H9 (cell line): ENCODE data around the gene DCC. TPM values are rescaled to one million over a fixed set of nuclear protein-coding genes. Genes with fewer than 3 reads are reported as not detected.

Source experiments
- DNase-seq: peaks from one replicate; pipeline ENCODE4 v3.0.0-alpha.2; 2017
- H2AFZ ChIP-seq: one replicate; pipeline ENCODE4 v1.6.1; 2013; ENCODE audit warnings: mild to moderate bottlenecking, low read length, control low read depth, moderate library complexity
- H2AK5ac ChIP-seq: 2 replicates; pipeline ENCODE4 v1.6.1; 2013; ENCODE audit warnings: low read length, control low read depth, mixed read lengths; ENCODE audit not compliant: insufficient read length
- H2BK120ac ChIP-seq: one replicate; pipeline ENCODE4 v1.6.1; 2013; ENCODE audit warnings: low read depth, mild to moderate bottlenecking, low read length, control low read depth, inconsistent platforms; ENCODE audit not compliant: poor library complexity, severe bottlenecking
- H2BK12ac ChIP-seq: 2 replicates; pipeline ENCODE4 v1.6.1; 2013; ENCODE audit warnings: low read length, control low read depth, mixed read lengths, low read depth; ENCODE audit not compliant: insufficient read length
- H2BK15ac ChIP-seq: 2 replicates; pipeline ENCODE4 v1.6.1; 2013; ENCODE audit warnings: low read depth, low read length, control low read depth
- H2BK20ac ChIP-seq: one replicate; pipeline ENCODE4 v1.6.1; 2013; ENCODE audit warnings: low read depth, mild to moderate bottlenecking, low read length, control low read depth, inconsistent platforms; ENCODE audit not compliant: poor library complexity, severe bottlenecking
- H2BK5ac ChIP-seq: 2 replicates; pipeline ENCODE4 v1.6.1; 2013; ENCODE audit warnings: low read length, control low read depth, mixed read lengths; ENCODE audit not compliant: insufficient read length
- H3K14ac ChIP-seq: 2 replicates; pipeline ENCODE4 v1.6.1; 2013; ENCODE audit warnings: low read length, control low read depth; ENCODE audit not compliant: insufficient read depth
- H3K18ac ChIP-seq: 2 replicates; pipeline ENCODE4 v1.6.1; 2013; ENCODE audit warnings: low read depth, mild to moderate bottlenecking, mixed read lengths, low read length, control low read depth; ENCODE audit not compliant: insufficient read length
- H3K23ac ChIP-seq: 2 replicates; pipeline ENCODE4 v1.6.1; 2013; ENCODE audit warnings: low read length, control low read depth, mixed read lengths, low read depth; ENCODE audit not compliant: insufficient read length
- H3K23me2 ChIP-seq: 2 replicates; pipeline ENCODE4 v1.6.1; 2013; ENCODE audit warnings: low read depth, mild to moderate bottlenecking, mixed read lengths, low read length, control low read depth; ENCODE audit not compliant: insufficient read length, poor library complexity, severe bottlenecking
- H3K27ac ChIP-seq: 2 replicates; pipeline ENCODE4 v1.5.1; 2013; ENCODE audit warnings: low read length, control low read depth, mixed read lengths, low read depth; ENCODE audit not compliant: insufficient read length
- H3K27me3 ChIP-seq: 2 replicates; pipeline ENCODE4 v1.6.1; 2013; ENCODE audit warnings: low read length, control low read depth, inconsistent platforms; ENCODE audit not compliant: insufficient read depth
- H3K4ac ChIP-seq: 2 replicates; pipeline ENCODE4 v1.6.1; 2013; ENCODE audit warnings: low read depth, mild to moderate bottlenecking, control low read depth, inconsistent platforms, low read length, moderate library complexity
- H3K4me1 ChIP-seq: 2 replicates; pipeline ENCODE4 v1.6.1; 2013; ENCODE audit warnings: low read length, control low read depth, inconsistent platforms; ENCODE audit not compliant: insufficient read depth
- H3K4me2 ChIP-seq: 2 replicates; pipeline ENCODE4 v1.6.1; 2013; ENCODE audit warnings: low read length, control low read depth, mixed read lengths; ENCODE audit not compliant: insufficient read length, insufficient read depth
- H3K56ac ChIP-seq: 2 replicates; pipeline ENCODE4 v1.6.1; 2013; ENCODE audit warnings: low read depth, mild to moderate bottlenecking, mixed read lengths, low read length, control low read depth; ENCODE audit not compliant: insufficient read length
- H3K79me1 ChIP-seq: 2 replicates; pipeline ENCODE4 v1.6.1; 2013; ENCODE audit warnings: low read depth, mild to moderate bottlenecking, moderate library complexity, low read length, control low read depth, inconsistent platforms; ENCODE audit not compliant: insufficient read depth, poor library complexity, severe bottlenecking
- H3K79me2 ChIP-seq: 2 replicates; pipeline ENCODE4 v1.6.1; 2013; ENCODE audit warnings: low read length, control low read depth, inconsistent platforms; ENCODE audit not compliant: insufficient read depth
- H3K9ac ChIP-seq: 2 replicates; pipeline ENCODE4 v1.6.1; 2013; ENCODE audit warnings: low read length, control low read depth, mixed read lengths; ENCODE audit not compliant: insufficient read length; ENCODE audit errors: extremely low read depth
- H3K9me3 ChIP-seq: one replicate; pipeline ENCODE4 v1.6.1; 2013; ENCODE audit warnings: low read depth, low read length, inconsistent platforms; ENCODE audit not compliant: control insufficient read depth
- H3T11ph ChIP-seq: one replicate; pipeline ENCODE4 v1.6.1; 2013; ENCODE audit warnings: mild to moderate bottlenecking, low read length, control low read depth, inconsistent platforms
- H4K20me1 ChIP-seq: one replicate; pipeline ENCODE4 v1.6.1; 2013; ENCODE audit not compliant: control insufficient read depth, insufficient read length, insufficient read depth
- H4K5ac ChIP-seq: 2 replicates; pipeline ENCODE4 v1.6.1; 2013; ENCODE audit warnings: low read depth, mild to moderate bottlenecking, mixed read lengths, low read length, control low read depth; ENCODE audit not compliant: insufficient read length
- H4K8ac ChIP-seq: replicated peaks from 2 replicates; pipeline ENCODE4 v1.6.1; 2013; ENCODE audit warnings: low read length, control low read depth, mixed read lengths, low read depth; ENCODE audit not compliant: insufficient read length
- H4K91ac ChIP-seq: 2 replicates; pipeline ENCODE4 v1.6.1; 2013; ENCODE audit warnings: low read depth, mild to moderate bottlenecking, moderate library complexity, mixed read lengths, low read length, control low read depth; ENCODE audit not compliant: insufficient read length
- H3K27ac Mint-ChIP-seq, 3 experiments: 2 replicates in 2 of 3; 3 replicates in 1 of 3; pipeline ENCODE4 v1.8.0; 2020 to 2021; ENCODE audit warnings: mixed read lengths in 3 of 3, mild to moderate bottlenecking in 1 of 3, moderate library complexity in 1 of 3
- H3K27me3 Mint-ChIP-seq: 2 replicates; pipeline ENCODE4 v1.8.0; 2021; ENCODE audit warnings: low read depth, mild to moderate bottlenecking, moderate library complexity, mixed read lengths
- H3K36me3 Mint-ChIP-seq, 3 experiments: 2 replicates in 2 of 3; 3 replicates in 1 of 3; pipeline ENCODE4 v1.8.0; 2020 to 2021; ENCODE audit warnings: low read depth in 3 of 3, mixed read lengths in 3 of 3; ENCODE audit not compliant: insufficient read depth in 1 of 3
- H3K4me1 Mint-ChIP-seq, 2 experiments: 2 replicates each; pipeline ENCODE4 v1.8.0; 2020; ENCODE audit warnings: mixed read lengths in 2 of 2
- H3K4me3 Mint-ChIP-seq, 2 experiments: 2 replicates in 1 of 2; 3 replicates in 1 of 2; pipeline ENCODE4 v1.8.0; 2020 to 2021; ENCODE audit warnings: mild to moderate bottlenecking in 2 of 2, mixed read lengths in 2 of 2, moderate library complexity in 1 of 2
- H3K9me3 Mint-ChIP-seq, 2 experiments: 2 replicates in 1 of 2; 3 replicates in 1 of 2; pipeline ENCODE4 v1.8.0; 2020; ENCODE audit warnings: mild to moderate bottlenecking in 2 of 2, mixed read lengths in 2 of 2, moderate library complexity in 1 of 2
- CTCF ChIP-seq: fragments of 200-600 bp; sonication (generic); conservative IDR thresholded peaks from 3 replicates; pipeline ENCODE4 v1.8.0; 2021; ENCODE audit warnings: antibody characterized with exemption, mild to moderate bottlenecking
- WGBS: extraction: QIAGEN DNeasy Blood & Tissue Kit; methylation state at CpG from one replicate; pipeline ENCODE4 v1.1.7; 2013; ENCODE audit warnings: missing lambda C conversion rate, low lambda C conversion rate, mixed read lengths; ENCODE audit not compliant: insufficient read length; ENCODE audit errors: extremely low coverage; 5-methylcytosine and 5-hydroxymethylcytosine counted together
- total RNA-seq: library from RNA; stranded (reverse); gene quantifications from 2 replicates; pipeline ENCODE4 v1.2.1, GENCODE V29; 2021

Gene DCC
- total RNA-seq, 1 experiment from 2014 or later: 0.35 TPM

- Histone ChIP-seq H2BK5ac (no peak overlapping the region), H3K27me3 (no peaks in the 10 kb centered on the region), H2BK12ac (no peak overlapping the region), H2AK5ac (no peak overlapping the region), H3K4me2 (no peak overlapping the region), H3K79me1 (no peaks in the 10 kb centered on the region), H3K18ac (no peak overlapping the region), H3K23ac (no peak overlapping the region), H3K56ac (no peak overlapping the region), H3K27ac (no peak overlapping the region), H3K23me2 (no peaks in the 10 kb centered on the region), H2BK15ac (no peak overlapping the region), H4K5ac (no peak overlapping the region), H3T11ph (no peak overlapping the region), H3K9me3 (no peaks in the 10 kb centered on the region), H3K14ac (no peak overlapping the region), H3K79me2 (no peaks in the 10 kb centered on the region), H4K8ac (no peak overlapping the region), H3K9ac (no peak overlapping the region), H2AFZ (no peak overlapping the region), H3K4ac (no peak overlapping the region), H2BK20ac (no peak overlapping the region), H3K4me1 (no peaks in the 10 kb centered on the region), H2BK120ac (no peak overlapping the region), H4K91ac (no peak overlapping the region), H4K20me1 (no peaks in the 10 kb centered on the region)
- H3K36me3 Mint-ChIP-seq: no peaks in the 10 kb centered on the region
- no peaks in the 10 kb centered on the region for H3K27me3 Mint-ChIP-seq
- no peak for DNase-seq
- TF ChIP-seq CTCF: no peak
- no peak overlapping the region for H3K4me3 Mint-ChIP-seq
- peaks cover 0 to 5% of the 10 kb centered on the region in 2 experiments; a peak in 3 of 4 replicates for H3K4me1 Mint-ChIP-seq
- WGBS: no CpG with 5 or more reads among the region's 3 CpGs
- no peaks in the 10 kb centered on the region for H3K9me3 Mint-ChIP-seq
- no peak overlapping the region for H3K27ac Mint-ChIP-seq
Observed at GRCh38 chr18:52610451-52611115, 270.6 kb downstream of the DCC start.
